GM10266 (cell line): Measurements from ENCODE around the gene GLTP.
A peak's percentile ranks its signal among the peaks of the same experiment; 100 is the strongest.

Experiments used
- DNase-seq: peaks from one replicate; pipeline ENCODE4 v3.0.0; 2012; ENCODE audit errors: extremely low spot score
- TF ChIP-seq, protein P1 (sequence below): IDR thresholded peaks from 2 replicates; pipeline ENCODE4 v1.5.1; 2012; ENCODE audit warnings: mild to moderate bottlenecking, low read depth; ENCODE audit not compliant: control insufficient read depth, insufficient read depth; ENCODE audit errors: missing control alignments

GLTP gene

DNA sequence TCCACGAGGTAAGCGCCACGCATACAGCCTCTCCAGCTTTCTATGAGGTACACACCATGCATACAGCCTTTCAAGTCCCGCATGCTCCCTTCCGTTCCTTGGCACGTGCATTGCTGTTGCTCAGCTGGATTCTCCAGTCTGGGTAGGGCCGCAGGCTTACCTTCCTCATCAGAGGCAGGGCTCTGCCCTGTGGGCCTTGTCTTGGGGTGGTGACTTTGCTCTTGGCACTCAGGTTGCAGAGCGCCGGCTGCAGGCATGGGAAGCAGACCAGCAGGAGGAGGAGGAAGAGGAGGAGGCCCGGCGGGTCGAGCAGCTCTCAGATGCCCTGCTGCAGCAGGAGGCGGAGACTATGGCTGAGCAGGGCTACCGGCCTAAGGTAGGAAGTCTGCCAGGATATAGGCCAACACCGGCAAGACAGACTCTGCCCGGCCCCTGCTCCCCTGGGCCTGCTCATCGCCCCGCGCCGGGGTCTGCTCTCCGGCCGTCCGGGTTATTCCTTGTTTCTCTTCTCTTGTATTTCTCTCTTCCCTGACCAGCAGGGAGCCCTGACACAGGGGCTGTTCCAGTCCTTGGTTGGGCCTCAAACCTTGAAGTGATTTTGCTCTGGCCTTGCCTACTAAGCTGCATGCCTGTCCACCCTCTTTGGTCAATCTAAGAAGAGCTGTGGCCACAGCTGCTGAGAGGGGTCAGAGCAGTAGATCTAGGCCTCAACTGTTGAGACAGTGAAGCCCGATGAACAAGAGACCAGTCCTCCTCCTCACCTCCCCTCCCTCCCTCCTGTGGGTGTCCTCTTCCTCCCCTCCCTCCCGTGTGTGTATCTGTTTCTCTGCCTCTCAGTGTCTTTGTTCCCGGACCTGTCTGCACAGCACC, 35.1 kb upstream of the GLTP start:
- no peak for DNase-seq
- TF ChIP-seq, protein P1, sequence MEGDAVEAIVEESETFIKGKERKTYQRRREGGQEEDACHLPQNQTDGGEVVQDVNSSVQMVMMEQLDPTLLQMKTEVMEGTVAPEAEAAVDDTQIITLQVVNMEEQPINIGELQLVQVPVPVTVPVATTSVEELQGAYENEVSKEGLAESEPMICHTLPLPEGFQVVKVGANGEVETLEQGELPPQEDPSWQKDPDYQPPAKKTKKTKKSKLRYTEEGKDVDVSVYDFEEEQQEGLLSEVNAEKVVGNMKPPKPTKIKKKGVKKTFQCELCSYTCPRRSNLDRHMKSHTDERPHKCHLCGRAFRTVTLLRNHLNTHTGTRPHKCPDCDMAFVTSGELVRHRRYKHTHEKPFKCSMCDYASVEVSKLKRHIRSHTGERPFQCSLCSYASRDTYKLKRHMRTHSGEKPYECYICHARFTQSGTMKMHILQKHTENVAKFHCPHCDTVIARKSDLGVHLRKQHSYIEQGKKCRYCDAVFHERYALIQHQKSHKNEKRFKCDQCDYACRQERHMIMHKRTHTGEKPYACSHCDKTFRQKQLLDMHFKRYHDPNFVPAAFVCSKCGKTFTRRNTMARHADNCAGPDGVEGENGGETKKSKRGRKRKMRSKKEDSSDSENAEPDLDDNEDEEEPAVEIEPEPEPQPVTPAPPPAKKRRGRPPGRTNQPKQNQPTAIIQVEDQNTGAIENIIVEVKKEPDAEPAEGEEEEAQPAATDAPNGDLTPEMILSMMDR = no peak

DNA sequence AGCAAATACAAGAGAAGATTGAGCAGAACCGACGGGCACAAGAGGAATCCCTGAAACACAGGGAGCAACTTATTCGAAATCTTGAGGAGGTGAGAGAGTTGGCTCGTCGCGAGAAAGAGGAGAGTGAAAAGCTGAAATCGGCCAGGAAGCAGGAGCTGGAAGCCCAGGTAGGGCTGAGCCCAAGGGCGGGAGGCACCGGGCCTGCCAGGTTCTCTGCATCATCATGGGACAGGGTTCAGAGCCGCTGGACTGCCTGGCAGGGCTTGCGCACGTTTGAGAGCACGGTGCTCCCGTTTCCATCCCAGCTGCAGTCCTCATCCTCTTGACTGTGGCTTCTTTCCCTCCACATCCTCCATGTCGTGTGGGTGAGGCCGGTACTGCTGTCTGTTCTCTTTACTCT, 34.1 kb upstream of the GLTP start:
- TF ChIP-seq, protein P1 = no peak
- no peak for DNase-seq

DNA sequence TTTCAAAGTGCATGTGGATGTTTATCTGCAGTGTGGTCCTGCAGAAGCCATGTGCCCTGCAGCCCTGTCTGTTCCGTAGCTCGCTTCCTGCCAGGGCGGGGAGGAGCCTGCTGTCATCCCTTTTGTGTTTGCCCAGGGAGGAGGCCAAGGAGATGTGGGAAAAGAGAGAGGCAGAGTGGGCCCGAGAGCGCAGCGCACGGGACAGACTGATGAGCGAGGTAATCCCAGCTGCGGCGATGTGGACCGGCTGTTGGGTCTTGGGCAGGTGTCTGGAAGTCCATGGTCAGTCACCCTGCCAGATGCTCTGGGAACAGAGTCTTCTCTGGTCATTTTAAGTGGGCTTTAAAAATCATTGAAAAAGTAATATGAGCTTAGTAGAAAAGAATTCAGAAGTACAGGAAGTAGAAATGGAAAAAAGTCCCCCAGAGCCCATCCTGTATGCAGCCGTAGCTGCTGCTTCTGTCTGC, 32.5 kb upstream of the GLTP start:
- no peak for DNase-seq

DNA sequence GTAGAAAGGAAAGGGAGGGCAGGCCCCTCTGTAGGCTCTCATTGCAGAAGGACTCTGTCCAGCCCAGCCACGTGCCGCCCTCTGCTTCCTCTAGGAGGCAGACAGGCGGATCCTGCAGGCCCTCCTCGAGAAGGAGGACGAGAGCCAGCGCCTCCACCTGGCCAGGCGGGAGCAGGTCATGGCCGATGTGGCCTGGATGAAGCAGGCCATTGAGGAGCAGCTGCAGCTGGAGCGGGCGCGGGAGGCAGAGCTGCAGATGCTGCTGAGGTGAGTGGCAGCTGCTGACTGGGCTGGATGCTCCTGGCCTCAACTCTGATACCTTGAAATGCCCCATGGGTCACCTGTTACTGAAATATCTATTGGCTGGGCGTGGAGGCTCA, 30.6 kb upstream of the GLTP start:
- TF ChIP-seq, protein P1 = peak; percentile 15
- DNase-seq = no peak

More for the DNA sequence above, 32.5 kb upstream of the GLTP start:
- TF ChIP-seq, protein P1 = no peak

DNA sequence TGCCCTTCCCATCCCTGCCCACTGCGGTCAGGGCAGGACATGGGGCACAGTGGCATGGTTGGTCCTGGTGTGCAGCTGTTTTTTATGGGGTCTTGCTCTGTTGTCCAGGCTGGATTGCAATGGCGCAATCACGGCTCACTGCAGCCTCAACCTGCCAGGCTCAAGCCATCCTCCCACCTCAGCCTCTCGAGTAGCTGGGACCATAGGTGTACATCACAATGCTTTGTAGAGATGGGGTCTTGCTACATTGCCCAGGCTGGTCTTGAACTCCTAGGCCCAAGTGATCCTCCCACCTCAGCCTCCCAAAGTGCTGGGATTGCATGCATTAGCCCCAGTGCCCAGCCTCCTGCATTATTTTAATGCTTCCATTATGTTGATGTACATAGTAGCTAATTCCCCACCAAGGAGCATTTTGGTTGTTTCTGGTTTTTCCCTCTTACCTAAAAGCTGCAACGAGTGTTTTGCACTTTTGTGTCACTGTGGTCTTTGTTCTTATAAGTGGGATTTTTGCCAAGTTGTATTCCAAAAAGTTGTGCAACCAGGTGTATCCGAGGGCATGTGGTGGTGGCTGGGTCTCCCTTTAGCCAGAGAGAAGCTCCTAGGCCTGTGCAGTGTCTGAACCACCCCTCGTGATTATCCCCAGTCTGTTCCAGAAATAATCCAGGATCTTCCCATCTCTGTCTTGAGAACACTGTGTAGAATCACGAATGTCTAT, 30.1 kb upstream of the GLTP start:
- DNase-seq = no peak
- TF ChIP-seq, protein P1 = no peak

DNA sequence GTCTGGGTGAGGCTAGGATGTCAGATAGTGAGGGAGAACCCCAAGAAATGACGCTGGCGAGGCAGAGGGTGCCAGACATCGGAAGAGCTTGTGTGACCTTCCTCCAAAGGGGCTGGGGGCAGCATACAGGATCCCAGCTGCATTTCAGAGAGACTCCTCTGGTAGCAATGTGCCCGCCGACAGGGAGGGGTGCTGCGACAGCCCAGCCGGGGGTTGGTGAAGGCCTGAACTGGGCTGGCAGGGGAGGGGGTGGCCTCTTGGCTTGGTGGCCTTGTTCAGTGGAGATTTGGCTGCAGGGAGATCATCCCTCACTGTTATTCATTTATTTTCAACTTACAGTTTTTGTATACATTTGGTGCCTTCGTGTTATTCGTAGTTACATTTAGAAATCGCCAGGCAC, 25.0 kb upstream of the GLTP start:
- no peak for DNase-seq
- TF ChIP-seq, protein P1 = no peak
